SK-MEL-5 (cell line): Measurements from ENCODE around the gene IDH3A. TPM values are rescaled to one million over a fixed set of nuclear protein-coding genes. Genes with fewer than 3 reads are reported as not detected.
A peak's percentile ranks its signal among the peaks of the same experiment; 100 is the strongest.

ENCODE experiments used
- DNase-seq: peaks from one replicate; pipeline ENCODE4 v3.0.0-alpha.2; 2016; ENCODE audit warnings: low read depth, low spot score
- in situ Hi-C: cut with HindIII; loops from 2 replicates; pipeline ENCODE4 v1.10.0; 2016; ENCODE audit warnings: low sequenced_read_pairs, high pct_unique_total_duplicates, low pct_unique_long_range_greater_than_20kb
- total RNA-seq: library from RNA; depleted of rRNA; stranded (reverse); fragments of >200 nt; shearing (Covaris generic); gene quantifications from 2 replicates; pipeline ENCODE4 v1.2.3, GENCODE V29; 2014

The IDH3A gene
- total RNA-seq, 1 experiment from 2014 or later: 71.7 TPM

GRCh38 chr15:78207110-78207458 lies 57.9 kb downstream of the IDH3A start:
- DNase-seq: no peak
- in situ Hi-C loops: no loop called here

GRCh38 chr15:78207641-78208340 lies 58.6 kb downstream of the IDH3A start:
- in situ Hi-C loops: no loop called here
- no peak for DNase-seq

DNA sequence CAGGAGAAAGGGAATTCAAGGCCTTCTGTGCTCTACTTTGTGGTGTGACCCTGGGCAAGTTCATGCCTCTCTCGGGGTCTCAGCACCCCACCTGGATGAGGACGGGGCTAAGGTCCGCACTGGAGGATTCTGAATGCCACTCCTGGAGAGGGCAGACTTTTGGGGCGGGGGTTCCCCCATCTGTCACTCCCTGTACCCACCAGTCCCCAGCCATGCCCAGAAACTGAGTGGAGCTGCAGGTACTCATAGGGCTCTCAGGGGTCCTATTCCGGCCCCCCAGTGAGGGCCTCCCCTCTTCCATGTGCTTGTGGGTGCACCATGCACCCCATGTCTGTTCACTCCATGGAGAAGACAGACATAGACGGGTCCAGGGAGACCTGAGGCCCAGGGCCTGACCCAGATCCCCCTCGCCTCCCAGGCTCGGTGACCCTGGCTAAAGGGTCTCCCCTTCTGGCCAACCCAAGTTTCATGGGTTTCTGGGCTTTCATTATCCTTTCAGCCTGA lies 59.2 kb downstream of the IDH3A start:
- in situ Hi-C loops: no loop called here
- DNase-seq: no peak

GRCh38 chr15:78208887-78209645 lies 59.9 kb downstream of the IDH3A start:
- no peak for DNase-seq
- in situ Hi-C loops: no loop called here

DNA sequence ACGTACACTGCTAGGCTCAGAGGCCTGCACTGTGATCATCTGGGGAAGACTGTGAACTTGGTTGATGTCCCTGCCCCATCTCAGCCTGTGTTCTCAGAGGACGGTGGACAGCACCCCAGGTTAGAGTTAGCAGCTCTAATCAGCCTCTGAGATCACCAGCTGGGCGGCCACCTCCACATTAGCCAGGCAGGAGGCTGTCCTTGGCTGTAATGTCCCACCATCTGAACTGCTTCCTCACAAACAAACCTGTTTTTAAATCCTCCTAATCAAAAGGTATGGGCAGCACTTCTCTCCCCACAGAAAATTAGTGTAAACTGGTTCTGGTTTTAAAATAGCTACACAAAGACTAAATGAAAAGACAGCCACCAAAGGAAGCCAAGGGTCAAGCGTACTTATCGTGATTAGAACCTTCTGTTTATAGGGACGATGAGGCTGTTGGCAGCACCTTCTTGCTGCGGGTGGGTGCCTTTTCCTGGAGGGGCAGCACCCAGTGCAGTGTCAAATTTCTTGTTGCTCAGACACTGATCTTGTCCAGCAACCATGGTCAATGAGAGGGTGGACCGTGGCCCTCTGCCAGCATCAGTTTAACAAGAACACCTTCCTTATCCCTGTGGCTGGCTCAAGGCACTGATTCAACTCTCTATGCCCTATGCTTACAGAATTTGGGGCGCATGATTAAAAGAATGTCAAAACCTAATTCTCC lies 60.6 kb downstream of the IDH3A start:
- no peak for DNase-seq
- in situ Hi-C loops: no loop called here

DNA sequence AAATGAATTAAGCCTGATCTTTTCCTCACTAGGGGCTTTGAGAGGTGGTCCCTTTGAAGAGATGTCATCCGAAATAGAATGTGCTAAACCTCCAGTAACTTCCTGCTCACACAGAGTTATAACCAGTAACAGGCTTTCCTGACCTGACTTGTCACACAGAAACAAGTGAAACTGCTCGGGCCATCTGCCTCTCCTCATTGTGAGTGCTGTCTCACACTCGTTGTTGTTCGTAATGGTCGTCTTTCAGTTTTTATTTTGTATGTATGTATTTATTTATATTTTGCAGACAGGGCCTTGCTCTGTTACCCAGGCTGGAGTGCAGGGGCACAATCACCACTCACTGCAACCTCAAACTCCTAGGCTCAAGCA lies 61.2 kb downstream of the IDH3A start:
- in situ Hi-C loops: no loop called here
- DNase-seq: no peak

- DNase-seq: peak; percentile 95
- in situ Hi-C loops: no loop called here
Measured at GRCh38 chr15:78211189-78211921, 62.2 kb downstream of the IDH3A start.

- DNase-seq: no peak
- in situ Hi-C loops: no loop called here
Measured at GRCh38 chr15:78212008-78212407, 62.8 kb downstream of the IDH3A start.

DNA sequence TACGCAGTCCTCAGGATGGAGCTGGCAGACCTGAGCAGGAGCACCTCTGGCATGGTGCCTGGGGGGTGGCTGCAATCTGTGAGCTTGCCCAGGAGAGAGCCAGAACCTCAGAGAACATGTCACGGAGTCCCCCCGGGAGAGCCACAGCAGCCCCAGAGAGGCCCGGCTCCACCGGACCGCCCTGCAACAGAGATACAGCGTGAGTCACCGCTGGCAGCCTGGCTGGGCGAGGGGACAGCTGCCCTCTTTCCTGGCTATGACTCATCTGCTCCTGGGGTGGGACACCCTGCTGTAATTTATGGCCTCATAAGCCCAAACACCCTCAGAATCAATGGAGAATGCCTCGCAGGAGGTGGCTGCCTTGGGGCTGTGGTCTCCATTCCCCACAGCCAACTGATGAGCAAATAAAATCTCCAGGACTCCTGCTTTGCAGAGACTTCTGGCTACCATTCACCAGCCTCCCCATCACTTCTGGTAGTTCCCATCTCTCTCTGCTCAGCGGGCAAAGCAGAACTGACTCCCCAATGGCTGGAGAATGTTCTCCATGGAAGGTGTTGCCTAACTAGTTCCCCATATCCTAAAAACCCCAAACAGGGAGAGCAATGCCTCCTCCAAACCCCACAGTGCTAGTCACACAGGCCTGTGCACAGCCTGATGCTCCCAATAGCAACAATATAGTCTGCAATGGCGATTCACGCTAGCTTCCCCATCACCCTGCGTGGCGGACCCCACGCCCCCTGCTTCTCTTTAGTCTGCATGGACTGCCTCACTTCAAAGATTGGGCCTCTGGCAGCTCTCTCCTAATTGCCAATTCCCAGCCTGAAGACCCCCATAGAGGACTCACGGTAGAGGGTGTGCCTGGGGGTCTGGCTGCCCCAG lies 63.6 kb downstream of the IDH3A start:
- no peak for DNase-seq
- in situ Hi-C loops: no loop called here

- no peak for DNase-seq
- in situ Hi-C loops: no loop called here
Measured at GRCh38 chr15:78213425-78213750, 64.2 kb downstream of the IDH3A start.

DNA sequence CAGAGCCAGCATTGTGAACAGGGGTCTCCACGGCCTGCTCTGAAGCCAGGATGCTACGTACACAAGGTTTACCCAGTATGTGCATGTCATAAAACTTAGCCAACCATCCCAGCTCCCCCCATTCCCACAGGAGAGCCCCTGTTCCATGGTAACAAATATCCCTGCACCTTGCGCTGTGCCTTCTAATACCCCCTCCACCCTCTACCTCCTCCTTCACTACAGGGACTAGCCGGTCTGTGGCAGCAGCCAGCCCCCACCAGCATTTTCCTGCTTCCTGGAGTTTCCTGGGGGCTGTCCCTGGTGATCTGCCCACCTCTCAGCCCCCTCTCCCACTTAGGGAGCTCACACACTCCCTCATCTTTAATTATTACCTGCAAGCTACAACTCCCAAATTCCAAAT lies 64.8 kb downstream of the IDH3A start:
- DNase-seq: no peak
- in situ Hi-C loops: no loop called here

- DNase-seq: no peak
- in situ Hi-C loops: no loop called here
Measured at GRCh38 chr15:78216276-78217104, 67.3 kb downstream of the IDH3A start.

DNA sequence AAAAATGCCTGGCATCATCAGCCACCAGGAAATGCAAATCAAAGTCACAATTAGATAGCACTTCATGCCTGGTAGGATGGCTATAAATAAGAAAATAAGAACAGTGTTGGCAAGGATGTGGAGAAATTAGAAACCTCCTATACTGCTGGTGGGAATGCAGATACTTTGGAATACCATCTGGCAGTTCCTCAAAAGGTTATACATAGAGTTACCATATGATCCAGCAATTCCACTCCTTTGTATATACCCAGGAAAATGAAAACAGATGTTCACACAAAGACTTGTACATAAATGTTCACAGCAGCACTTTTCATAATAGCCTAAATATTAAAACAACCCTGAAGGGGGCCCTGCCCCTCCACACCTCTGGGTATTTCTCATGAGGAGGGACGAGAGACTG lies 71.6 kb downstream of the IDH3A start:
- DNase-seq: no peak

More for the DNA sequence above, 71.6 kb downstream of the IDH3A start:
- in situ Hi-C loops: no loop called here
